GM12873 (cell line): ENCODE results near the gene PRR15.

ENCODE experiments used
- CTCF ChIP-seq: IDR thresholded peaks from 2 replicates; pipeline ENCODE4 v1.5.1; 2012; ENCODE audit warnings: low read depth, mild to moderate bottlenecking, moderate library complexity, low read length, control low read depth; ENCODE audit not compliant: insufficient read depth; ENCODE audit errors: missing control alignments

PRR15 gene

GRCh38 chr7:29547421-29547820, 16.2 kb upstream of the PRR15 start:
- no peak for TF ChIP-seq CTCF

DNA sequence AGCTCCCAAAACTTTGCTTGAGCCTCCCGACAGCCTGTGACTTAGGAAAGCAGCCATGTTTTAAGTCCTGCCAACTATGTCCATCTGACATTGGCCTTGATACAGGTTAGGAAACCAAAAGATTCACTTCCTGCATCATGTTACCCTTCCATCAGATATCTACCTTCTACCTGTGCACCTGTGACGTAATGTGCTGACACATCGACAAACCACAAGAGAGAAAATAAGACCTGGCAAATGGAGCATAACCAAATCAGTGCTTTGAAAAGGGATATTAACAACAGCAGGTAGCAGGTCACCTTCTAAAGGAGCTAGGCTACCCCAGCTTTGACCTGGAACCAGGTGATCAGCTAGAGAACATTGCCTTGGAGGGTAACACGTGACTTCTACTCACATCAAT, 14.8 kb upstream of the PRR15 start:
- TF ChIP-seq CTCF: no peak

DNA sequence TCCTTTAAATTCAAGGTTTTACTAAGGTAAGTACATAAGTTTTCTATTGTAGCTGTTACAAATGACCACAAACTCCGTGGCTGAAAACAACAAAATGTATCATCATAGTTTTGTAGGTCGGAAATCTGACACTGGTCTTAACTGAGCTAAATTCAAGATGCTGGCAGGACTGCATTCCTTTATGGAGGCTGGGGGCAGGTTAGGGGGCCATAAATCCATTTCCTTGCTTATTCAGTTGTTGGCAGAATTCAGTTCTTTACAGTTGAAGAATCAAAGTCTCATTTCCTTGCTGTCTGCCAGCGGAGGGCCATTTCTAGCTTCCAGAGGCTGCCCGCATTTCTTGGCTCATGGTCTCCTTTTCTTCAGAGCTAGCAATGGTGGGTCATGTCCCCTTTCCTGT, 11.2 kb upstream of the PRR15 start:
- no peak for TF ChIP-seq CTCF

GRCh38 chr7:29555061-29555460, 8.6 kb upstream of the PRR15 start:
- no peak for TF ChIP-seq CTCF

- TF ChIP-seq CTCF: no peak
Observed at GRCh38 chr7:29556405-29557195, 7.0 kb upstream of the PRR15 start.

DNA sequence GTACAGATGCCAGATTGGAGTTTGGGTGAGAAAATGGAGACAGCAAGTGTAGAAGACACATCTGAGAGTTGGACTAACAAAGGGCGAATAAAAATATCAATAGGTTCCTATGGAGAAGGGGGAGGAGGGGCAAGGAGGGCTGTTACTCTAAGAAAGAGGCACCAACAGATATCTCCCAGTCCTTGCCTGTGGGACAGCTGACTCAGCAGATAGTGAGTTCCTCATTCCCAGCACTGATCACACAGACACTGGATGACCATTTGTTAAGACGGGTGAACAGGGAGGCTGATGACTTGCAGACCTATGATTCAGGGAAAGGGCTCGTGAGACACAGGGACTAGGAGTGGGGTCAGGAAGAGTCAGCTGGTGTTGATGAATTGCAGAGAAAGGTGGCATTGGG, 5.7 kb upstream of the PRR15 start:
- no peak for TF ChIP-seq CTCF

GRCh38 chr7:29561271-29561670, 2.4 kb upstream of the PRR15 start:
- no peak for TF ChIP-seq CTCF
